Measurements from ENCODE around the gene ATOH1. TPM values are rescaled to one million over a fixed set of nuclear protein-coding genes. Genes with fewer than 3 reads are reported as not detected.
A peak's percentile ranks its signal among the peaks of the same experiment; 100 is the strongest.

Gene ATOH1
- total and polyA plus RNA-seq, 4 donors, result 3.0 TPM; not detected in 3

- no peak for DNase-seq
- Histone ChIP-seq H3K27ac (ENCODE audit: low read depth in 1 of 2, low read length in 2 of 2) (no peak overlapping the region), H3K9me3 (ENCODE audit: control insufficient read depth, low read length) (no peaks in the 10 kb centered on the region), H3K4me1 (ENCODE audit: control insufficient read depth in 1 of 2, insufficient read depth in 2 of 2, low read length in 2 of 2) (no peaks in the 10 kb centered on the region), H3K36me3 (ENCODE audit: control insufficient read depth in 1 of 2, insufficient read depth in 2 of 2, low read length in 1 of 2) (no peaks in the 10 kb centered on the region), H3K27me3 (ENCODE audit: control insufficient read depth in 1 of 2, insufficient read depth in 2 of 2, low read length in 1 of 2) (no peaks in the 10 kb centered on the region), H3K4me3 (ENCODE audit: low read length in 2 of 2) (no peak overlapping the region)
- no peak for ATAC-seq (ENCODE audit: low FRiP score)
- intact Hi-C loops (cut with DNase I), result no loop called here
- WGBS, 2 donors, result 15% methylated on average over 25 of the region's 25 CpGs
Measured at GRCh38 chr4:93831716-93832496, 3.4 kb downstream of the ATOH1 start.

DNA sequence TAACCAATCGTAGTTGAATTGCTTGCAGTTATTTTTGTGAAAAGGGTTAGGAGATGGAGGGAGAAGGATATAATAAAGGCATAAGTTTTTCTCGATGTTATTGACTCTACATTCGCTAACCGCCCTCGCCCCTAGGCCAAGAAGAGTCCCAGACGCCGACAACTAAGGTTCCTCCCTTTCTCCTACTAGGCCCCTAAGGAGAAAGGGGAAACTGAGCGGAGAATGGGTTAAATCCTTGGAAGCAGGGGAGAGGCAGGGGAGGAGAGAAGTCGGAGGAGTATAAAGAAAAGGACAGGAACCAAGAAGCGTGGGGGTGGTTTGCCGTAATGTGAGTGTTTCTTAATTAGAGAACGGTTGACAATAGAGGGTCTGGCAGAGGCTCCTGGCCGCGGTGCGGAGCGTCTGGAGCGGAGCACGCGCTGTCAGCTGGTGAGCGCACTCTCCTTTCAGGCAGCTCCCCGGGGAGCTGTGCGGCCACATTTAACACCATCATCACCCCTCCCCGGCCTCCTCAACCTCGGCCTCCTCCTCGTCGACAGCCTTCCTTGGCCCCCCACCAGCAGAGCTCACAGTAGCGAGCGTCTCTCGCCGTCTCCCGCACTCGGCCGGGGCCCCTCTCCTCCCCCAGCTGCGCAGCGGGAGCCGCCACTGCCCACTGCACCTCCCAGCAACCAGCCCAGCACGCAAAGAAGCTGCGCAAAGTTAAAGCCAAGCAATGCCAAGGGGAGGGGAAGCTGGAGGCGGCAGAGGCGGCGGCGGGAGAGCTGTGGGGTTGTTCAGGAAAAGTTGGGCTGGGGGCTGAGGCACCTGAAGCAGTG lies 5.9 kb downstream of the ATOH1 start:
- no peak overlapping the region for H3K4me3 ChIP-seq (ENCODE audit: low read length in 2 of 2)
- intact Hi-C loops (cut with DNase I), result no loop called here
- H3K27me3 ChIP-seq (ENCODE audit: control insufficient read depth in 1 of 2, insufficient read depth in 2 of 2, low read length in 1 of 2), result no peaks in the 10 kb centered on the region
- no peaks in the 10 kb centered on the region for H3K9me3 ChIP-seq (ENCODE audit: control insufficient read depth, low read length)
- H3K36me3 ChIP-seq (ENCODE audit: control insufficient read depth in 1 of 2, insufficient read depth in 2 of 2, low read length in 1 of 2), result no peaks in the 10 kb centered on the region
- no peaks in the 10 kb centered on the region for H3K4me1 ChIP-seq (ENCODE audit: control insufficient read depth in 1 of 2, insufficient read depth in 2 of 2, low read length in 2 of 2)
- ATAC-seq (ENCODE audit: low FRiP score) (peak; percentile 34), DNase-seq (no peak)
- WGBS, 2 donors, result 10 to 16% methylated on average over 41 to 42 of the region's 42 CpGs
- H3K27ac ChIP-seq (ENCODE audit: low read depth in 1 of 2, low read length in 2 of 2), result no peak overlapping the region

- DNase-seq (no peak), ATAC-seq (ENCODE audit: low FRiP score) (no peak)
- H3K27me3 ChIP-seq (ENCODE audit: control insufficient read depth in 1 of 2, insufficient read depth in 2 of 2, low read length in 1 of 2), result no peaks in the 10 kb centered on the region
- H3K4me1 ChIP-seq (ENCODE audit: control insufficient read depth in 1 of 2, insufficient read depth in 2 of 2, low read length in 2 of 2), result no peaks in the 10 kb centered on the region
- no peaks in the 10 kb centered on the region for H3K9me3 ChIP-seq (ENCODE audit: control insufficient read depth, low read length)
- no peak overlapping the region for H3K4me3 ChIP-seq (ENCODE audit: low read length in 2 of 2)
- intact Hi-C loops (cut with DNase I), result no loop called here
- 93 to 97% methylated on average over 1 of the region's 1 CpG for WGBS, 2 donors
- H3K27ac ChIP-seq (ENCODE audit: low read depth in 1 of 2, low read length in 2 of 2), result no peak overlapping the region
- H3K36me3 ChIP-seq (ENCODE audit: control insufficient read depth in 1 of 2, insufficient read depth in 2 of 2, low read length in 1 of 2), result no peaks in the 10 kb centered on the region
Measured at GRCh38 chr4:93835929-93836328, 7.4 kb downstream of the ATOH1 start.

- DNase-seq, result no peak
- intact Hi-C loops (cut with DNase I), result no loop called here
- Histone ChIP-seq H3K27ac (ENCODE audit: low read depth in 1 of 2, low read length in 2 of 2) (no peak overlapping the region), H3K4me3 (ENCODE audit: low read length in 2 of 2) (no peak overlapping the region), H3K36me3 (ENCODE audit: control insufficient read depth in 1 of 2, insufficient read depth in 2 of 2, low read length in 1 of 2) (no peaks in the 10 kb centered on the region), H3K9me3 (ENCODE audit: control insufficient read depth, low read length) (no peaks in the 10 kb centered on the region), H3K4me1 (ENCODE audit: control insufficient read depth in 1 of 2, insufficient read depth in 2 of 2, low read length in 2 of 2) (no peaks in the 10 kb centered on the region), H3K27me3 (ENCODE audit: control insufficient read depth in 1 of 2, insufficient read depth in 2 of 2, low read length in 1 of 2) (no peaks in the 10 kb centered on the region)
- ATAC-seq (ENCODE audit: low FRiP score), result no peak
- 74 to 82% methylated on average over 4 of the region's 4 CpGs for WGBS, 2 donors
Measured at GRCh38 chr4:93839704-93840103, 11.2 kb downstream of the ATOH1 start.

DNA sequence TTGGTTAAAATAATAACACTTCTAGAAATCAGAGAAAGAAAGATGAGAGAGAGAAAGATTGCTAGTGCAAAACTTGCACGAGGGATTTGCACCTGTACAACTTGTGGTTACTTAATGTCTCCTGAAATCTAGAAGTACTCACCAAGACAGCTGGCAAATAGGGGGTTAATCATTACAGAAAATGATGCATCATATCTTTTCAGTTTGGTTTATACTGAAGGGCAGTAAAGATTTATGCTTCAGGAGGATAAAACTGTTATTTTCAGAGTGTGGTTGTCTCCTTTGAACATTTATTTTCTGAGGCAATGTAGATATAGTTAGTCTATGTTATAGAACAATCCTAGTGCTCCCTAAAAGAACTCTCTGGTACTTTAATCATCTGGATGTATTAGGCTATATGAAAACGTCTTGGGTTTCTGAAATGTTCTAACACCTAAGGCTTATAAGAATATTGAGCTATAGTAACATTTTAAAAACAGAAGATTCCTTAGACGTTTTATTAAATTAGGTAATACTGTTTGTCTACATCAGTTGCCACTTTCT lies 13.3 kb downstream of the ATOH1 start:
- no peaks in the 10 kb centered on the region for H3K27me3 ChIP-seq (ENCODE audit: control insufficient read depth in 1 of 2, insufficient read depth in 2 of 2, low read length in 1 of 2)
- no peaks in the 10 kb centered on the region for H3K9me3 ChIP-seq (ENCODE audit: control insufficient read depth, low read length)
- no peaks in the 10 kb centered on the region for H3K36me3 ChIP-seq (ENCODE audit: control insufficient read depth in 1 of 2, insufficient read depth in 2 of 2, low read length in 1 of 2)
- no peak for ATAC-seq (ENCODE audit: low FRiP score)
- H3K4me3 ChIP-seq (ENCODE audit: low read length in 2 of 2), result no peak overlapping the region
- H3K27ac ChIP-seq (ENCODE audit: low read depth in 1 of 2, low read length in 2 of 2), result no peak overlapping the region
- WGBS, 2 donors, result 59 to 60% methylated on average over 3 of the region's 3 CpGs
- intact Hi-C loops (cut with DNase I), result no loop called here
- DNase-seq, result no peak
- H3K4me1 ChIP-seq (ENCODE audit: control insufficient read depth in 1 of 2, insufficient read depth in 2 of 2, low read length in 2 of 2), result no peaks in the 10 kb centered on the region

- no peak for ATAC-seq (ENCODE audit: low FRiP score)
- Histone ChIP-seq H3K27me3 (ENCODE audit: control insufficient read depth in 1 of 2, insufficient read depth in 2 of 2, low read length in 1 of 2) (no peaks in the 10 kb centered on the region), H3K27ac (ENCODE audit: low read depth in 1 of 2, low read length in 2 of 2) (no peak overlapping the region), H3K9me3 (ENCODE audit: control insufficient read depth, low read length) (no peaks in the 10 kb centered on the region), H3K4me1 (ENCODE audit: control insufficient read depth in 1 of 2, insufficient read depth in 2 of 2, low read length in 2 of 2) (no peaks in the 10 kb centered on the region), H3K36me3 (ENCODE audit: control insufficient read depth in 1 of 2, insufficient read depth in 2 of 2, low read length in 1 of 2) (no peaks in the 10 kb centered on the region), H3K4me3 (ENCODE audit: low read length in 2 of 2) (no peak overlapping the region)
- intact Hi-C loops (cut with DNase I), result no loop called here
- DNase-seq, result no peak
- WGBS, 2 donors, result 53 to 58% methylated on average over 2 of the region's 2 CpGs
Measured at GRCh38 chr4:93842601-93843252, 14.2 kb downstream of the ATOH1 start.

- Histone ChIP-seq H3K4me3 (ENCODE audit: low read length in 2 of 2) (no peak overlapping the region), H3K27ac (ENCODE audit: low read depth in 1 of 2, low read length in 2 of 2) (no peak overlapping the region), H3K4me1 (ENCODE audit: control insufficient read depth in 1 of 2, insufficient read depth in 2 of 2, low read length in 2 of 2) (no peaks in the 10 kb centered on the region), H3K36me3 (ENCODE audit: control insufficient read depth in 1 of 2, insufficient read depth in 2 of 2, low read length in 1 of 2) (no peaks in the 10 kb centered on the region), H3K27me3 (ENCODE audit: control insufficient read depth in 1 of 2, insufficient read depth in 2 of 2, low read length in 1 of 2) (no peaks in the 10 kb centered on the region), H3K9me3 (ENCODE audit: control insufficient read depth, low read length) (no peaks in the 10 kb centered on the region)
- ATAC-seq (ENCODE audit: low FRiP score), result no peak
- intact Hi-C loops (cut with DNase I), result no loop called here
- DNase-seq, result no peak
Measured at GRCh38 chr4:93843772-93844171, 15.2 kb downstream of the ATOH1 start.

- Histone ChIP-seq H3K27ac (ENCODE audit: low read depth in 1 of 2, low read length in 2 of 2) (no peak overlapping the region), H3K4me3 (ENCODE audit: low read length in 2 of 2) (no peak overlapping the region), H3K36me3 (ENCODE audit: control insufficient read depth in 1 of 2, insufficient read depth in 2 of 2, low read length in 1 of 2) (no peaks in the 10 kb centered on the region), H3K27me3 (ENCODE audit: control insufficient read depth in 1 of 2, insufficient read depth in 2 of 2, low read length in 1 of 2) (no peaks in the 10 kb centered on the region), H3K4me1 (ENCODE audit: control insufficient read depth in 1 of 2, insufficient read depth in 2 of 2, low read length in 2 of 2) (no peaks in the 10 kb centered on the region), H3K9me3 (ENCODE audit: control insufficient read depth, low read length) (no peaks in the 10 kb centered on the region)
- WGBS, 2 donors, result 89 to 93% methylated on average over 3 of the region's 3 CpGs
- intact Hi-C loops (cut with DNase I), result no loop called here
- DNase-seq (no peak), ATAC-seq (ENCODE audit: low FRiP score) (no peak)
Measured at GRCh38 chr4:93852680-93853079, 24.1 kb downstream of the ATOH1 start.
